GM21619 (cell line): Measurements from ENCODE around the gene PRCP.

Experiments
- ATAC-seq: cut with Tn5 transposase; IDR thresholded peaks from one replicate; pipeline ENCODE4 v1.9.1; 2021; ENCODE audit not compliant: unreplicated experiment

Gene PRCP

DNA sequence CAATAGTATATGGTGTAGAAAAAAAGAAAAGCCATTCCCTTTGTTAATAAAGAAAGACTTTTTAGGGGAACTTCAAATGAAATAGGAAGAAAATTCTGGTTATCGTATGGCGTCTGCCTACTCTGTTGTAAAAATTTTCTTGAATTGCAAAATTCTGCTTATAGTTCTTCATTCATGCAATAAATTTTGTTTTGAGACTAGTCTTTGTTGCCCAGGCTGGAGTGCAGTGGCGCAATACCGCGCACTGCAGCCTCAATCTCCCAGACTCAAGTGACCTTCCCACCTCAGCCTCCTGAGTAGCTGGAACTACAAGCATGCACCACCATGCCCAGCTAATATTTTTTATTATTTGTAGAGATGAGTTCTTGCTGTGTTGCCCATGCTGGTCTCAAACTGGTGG lies 7.1 kb upstream of the PRCP start:
- ATAC-seq = no peak

DNA sequence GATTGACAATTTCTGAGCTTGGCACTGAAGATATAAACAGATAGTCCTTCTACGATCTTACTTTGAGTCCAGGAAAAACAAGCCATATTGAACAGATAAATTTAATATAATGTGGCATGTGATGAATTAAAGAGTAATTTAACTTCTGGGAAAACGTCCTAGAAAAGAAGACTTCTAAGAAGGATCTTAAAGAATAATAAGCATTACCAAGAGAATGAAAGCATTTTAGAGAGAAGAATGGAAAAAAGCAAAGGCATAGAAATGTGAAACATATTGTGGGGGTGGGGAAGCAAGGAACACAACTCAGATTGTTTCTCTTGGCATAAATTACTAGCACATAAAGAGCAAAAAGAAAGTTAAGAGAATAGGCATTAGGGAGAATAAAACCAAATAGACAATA lies 6.7 kb upstream of the PRCP start:
- no peak for ATAC-seq

GRCh38 chr11:82906236-82906635 lies 6.0 kb upstream of the PRCP start:
- no peak for ATAC-seq

GRCh38 chr11:82903843-82904586 lies 3.8 kb upstream of the PRCP start:
- ATAC-seq = no peak

- no peak for ATAC-seq
These were observed 2.6 kb upstream of the PRCP start for GRCh38 chr11:82902880-82903279.

DNA sequence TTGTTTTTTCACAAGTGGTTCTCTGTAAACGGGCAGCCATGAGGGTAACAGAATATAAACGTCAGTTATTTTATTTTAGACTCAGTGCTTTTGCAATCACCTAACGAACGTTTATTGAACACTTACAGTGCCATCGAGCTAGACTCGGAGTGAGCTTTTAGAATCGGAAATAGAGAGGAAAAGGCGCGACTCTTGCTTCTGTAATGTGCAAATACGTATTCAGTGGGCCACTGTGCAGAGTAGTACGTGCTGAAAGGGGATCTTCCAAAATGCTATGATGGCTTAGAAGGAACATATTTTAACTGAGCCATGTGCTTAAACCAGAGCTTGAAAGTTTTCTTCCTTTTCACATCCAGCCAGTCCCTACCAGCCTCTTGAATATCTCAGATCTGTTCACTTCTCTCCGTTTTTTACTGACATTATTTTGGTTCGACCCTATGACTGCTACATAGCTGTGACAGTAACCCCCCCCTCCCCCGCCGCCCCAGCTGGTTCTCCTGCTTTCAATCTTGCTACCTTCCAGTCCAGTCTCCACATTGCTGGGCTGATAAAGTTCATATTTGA lies 1.8 kb upstream of the PRCP start:
- ATAC-seq = no peak

DNA sequence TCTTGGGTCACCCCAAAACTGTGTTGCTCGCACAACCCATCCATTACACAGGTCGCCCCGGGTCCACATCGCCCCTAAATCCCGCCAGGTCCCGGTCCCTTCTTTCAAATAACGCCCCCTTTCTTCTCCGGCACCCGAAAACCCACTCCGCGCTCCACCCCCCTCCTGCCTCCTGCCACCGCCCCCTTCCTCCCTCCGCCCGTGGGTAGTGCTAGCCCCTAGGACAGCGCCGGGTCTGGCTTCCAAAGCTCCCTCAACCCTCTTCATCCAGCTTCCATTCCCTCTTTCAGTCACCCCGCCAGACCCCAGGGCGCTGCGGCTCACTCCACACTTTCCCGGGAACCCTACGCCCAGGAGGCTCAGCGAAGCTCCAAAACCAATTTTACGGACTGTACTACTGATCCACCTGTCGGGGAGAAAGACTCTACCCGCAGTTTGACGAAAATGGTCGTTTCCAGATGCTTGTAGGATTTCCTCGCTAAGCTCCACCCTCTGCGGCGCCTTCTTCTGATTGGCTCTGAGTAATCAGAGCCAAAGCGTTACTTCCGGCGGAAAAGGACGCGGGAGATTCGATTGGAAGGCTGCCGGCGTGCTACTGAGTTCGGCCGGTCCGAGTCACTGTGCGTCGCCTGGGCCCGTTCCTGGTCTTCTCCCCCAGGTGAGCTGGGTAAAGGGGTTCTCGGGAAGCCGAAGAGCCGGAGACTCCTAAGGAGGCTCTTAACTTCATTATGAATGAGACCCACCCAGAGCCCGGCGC lies 1.1 kb upstream of the PRCP start, which contains the start of gene DDIAS:
TSS of gene DDIAS (plus strand) at position 572 of the 757 bp plus-strand sequence. CDS start 13,003 bp downstream, outside the sequence.
- ATAC-seq = peak; percentile 71

DNA sequence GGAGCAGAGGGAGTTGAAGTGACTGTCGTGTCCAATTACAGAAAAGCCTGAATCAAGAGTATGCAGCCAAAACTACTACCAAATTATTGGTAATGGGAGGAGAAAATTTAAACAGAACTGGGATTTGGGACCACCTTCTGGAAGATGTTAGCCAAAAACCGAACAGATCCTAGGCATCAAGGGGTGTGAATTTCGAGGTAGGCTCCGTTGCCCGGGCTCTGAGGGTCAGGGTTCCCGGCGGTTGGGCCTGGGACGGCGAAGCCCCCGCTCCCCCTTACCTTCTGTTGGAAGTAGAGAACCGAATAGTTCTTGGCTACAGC lies 313 bp downstream of the PRCP start:
- ATAC-seq = no peak

DNA sequence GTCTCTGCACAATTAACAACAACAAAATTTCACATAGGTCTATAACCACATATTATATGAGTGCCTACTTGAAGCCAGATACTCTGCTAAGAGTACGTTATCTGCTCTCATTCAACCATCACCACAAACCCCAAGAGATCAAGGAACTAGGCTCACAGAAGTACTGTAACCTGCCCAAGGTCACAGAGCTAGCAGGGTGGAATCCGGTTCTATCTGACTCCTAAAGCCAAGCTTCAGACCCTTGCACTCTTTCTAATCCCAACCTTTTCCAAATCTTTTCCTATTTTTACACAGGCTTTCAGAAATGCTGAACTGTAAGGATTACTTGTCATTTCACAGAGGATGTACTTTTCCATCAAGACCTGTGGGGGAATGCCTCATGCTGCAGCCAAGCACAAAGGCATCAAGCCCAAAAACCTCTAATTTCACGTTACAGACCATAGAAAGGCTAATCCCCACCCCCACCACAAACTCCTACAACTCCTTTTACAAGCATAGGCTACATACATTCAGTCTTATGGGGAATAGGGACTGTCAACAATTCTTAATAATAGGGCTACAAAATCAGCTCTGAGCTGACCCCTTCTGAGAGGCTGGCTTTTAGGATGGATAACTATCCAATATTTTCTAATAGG lies 927 bp downstream of the PRCP start:
- no peak for ATAC-seq

GRCh38 chr11:82898241-82898640 lies 2.0 kb downstream of the PRCP start:
- ATAC-seq = no peak

DNA sequence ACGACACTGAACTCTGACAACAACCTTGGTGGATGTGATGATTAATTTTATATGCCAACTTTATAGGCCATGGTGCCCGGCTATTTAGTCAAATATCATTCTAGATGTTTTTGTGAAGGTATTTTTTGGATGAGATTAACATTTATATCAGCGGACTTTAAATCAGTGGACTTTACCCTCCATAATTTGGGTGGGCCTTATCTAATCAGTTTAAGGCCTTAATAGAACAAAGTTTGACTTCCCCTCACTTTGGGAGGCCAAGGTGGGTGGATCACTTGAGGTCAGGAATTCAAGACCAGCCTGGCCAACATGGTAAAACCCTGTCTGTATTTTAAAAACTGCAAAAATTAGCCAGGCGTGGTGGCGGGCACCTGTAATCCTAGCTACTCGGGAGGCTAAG lies 4.0 kb downstream of the PRCP start:
- ATAC-seq = no peak

DNA sequence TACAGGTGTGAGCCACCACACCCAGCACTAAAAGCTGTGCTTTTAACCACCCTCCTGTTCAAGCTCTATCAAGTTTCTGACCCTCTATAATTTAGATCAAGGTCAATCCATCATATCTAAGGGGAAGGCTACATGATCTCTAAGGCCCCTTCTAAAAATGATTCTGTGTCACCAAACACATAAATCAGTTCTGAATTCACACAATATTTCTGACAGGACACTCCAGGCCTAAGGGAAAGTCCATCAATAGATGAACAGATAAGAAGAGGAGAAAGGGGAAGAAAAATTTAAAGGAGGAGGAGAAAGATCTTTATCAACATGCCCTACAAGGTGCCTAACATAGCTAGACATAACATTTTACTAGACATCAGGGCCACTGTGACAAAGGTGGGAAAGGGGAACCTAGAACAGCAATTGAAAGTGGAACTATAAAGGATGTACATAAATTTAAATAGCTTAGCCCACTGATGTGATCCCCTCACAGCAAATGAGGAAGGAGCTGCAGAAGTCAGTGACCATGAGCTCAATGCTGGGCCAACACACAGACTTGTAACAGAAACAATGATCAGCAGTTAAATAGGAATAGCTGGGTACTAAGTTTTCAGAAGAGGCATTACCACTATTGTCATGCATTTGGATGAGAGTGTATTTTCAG lies 4.7 kb downstream of the PRCP start:
- peak; percentile 21 for ATAC-seq

GRCh38 chr11:82892611-82893169 lies 7.5 kb downstream of the PRCP start:
- no peak for ATAC-seq

GRCh38 chr11:82890936-82891335 lies 9.3 kb downstream of the PRCP start:
- ATAC-seq = no peak

DNA sequence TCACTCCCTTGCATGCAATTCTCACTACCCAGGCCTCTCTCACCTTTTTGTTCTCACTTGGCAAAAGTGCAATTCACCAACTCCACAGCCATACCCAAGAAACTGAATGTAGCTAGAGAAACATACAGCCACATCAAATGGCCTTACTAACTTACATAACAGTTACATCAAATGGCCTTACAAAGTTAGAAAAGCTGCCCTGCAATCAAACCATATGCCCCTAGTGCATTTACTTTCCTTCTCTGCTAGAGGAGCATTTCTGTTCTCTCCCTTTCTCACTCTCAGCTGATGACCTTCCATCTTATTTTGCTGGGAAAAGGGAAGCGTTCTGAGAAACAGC lies 10.3 kb downstream of the PRCP start:
- no peak for ATAC-seq

GRCh38 chr11:82889133-82890001 lies 10.9 kb downstream of the PRCP start:
- no peak for ATAC-seq

GRCh38 chr11:82883853-82884252 lies 16.4 kb downstream of the PRCP start:
- no peak for ATAC-seq

DNA sequence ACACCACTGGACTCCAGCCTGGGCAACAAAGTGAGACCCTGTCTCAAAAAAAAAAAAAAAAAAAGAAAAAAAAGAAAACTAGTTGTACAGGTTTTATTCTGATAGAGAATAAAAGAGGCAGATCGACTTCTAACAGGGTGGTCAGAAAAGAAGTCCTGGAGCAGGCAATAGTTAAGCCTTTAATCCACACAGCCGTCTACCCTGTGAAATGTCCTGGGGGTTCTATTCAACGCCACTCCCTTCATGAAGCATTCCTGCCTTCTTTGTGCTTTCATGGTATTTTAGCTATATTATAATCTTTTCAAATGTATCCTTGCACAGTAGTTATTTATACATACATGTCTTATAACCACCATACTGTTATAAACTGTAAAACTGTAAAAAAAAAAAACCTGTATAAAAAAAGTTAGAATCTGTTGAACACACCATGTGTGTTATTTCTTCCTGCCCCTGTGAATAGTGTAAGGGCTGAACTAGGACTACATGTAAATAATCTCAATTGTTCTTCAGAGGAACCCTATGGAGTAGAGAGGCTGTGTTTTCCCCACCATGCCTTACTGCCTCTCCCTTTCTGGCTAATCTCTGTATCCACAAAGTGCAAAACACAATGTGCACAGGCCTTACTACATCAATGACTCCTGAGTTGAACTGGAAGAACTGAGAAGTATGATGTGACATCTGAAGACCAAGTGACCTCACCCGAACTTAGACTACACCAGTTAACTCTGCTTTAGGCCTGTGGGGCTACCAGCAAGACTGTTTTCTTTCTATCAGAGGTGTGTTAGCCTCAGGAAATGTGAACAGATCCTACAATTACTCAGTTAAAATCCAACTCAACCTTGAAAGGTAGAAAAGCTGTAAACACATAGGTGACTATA lies 25.3 kb downstream of the PRCP start:
- no peak for ATAC-seq

DNA sequence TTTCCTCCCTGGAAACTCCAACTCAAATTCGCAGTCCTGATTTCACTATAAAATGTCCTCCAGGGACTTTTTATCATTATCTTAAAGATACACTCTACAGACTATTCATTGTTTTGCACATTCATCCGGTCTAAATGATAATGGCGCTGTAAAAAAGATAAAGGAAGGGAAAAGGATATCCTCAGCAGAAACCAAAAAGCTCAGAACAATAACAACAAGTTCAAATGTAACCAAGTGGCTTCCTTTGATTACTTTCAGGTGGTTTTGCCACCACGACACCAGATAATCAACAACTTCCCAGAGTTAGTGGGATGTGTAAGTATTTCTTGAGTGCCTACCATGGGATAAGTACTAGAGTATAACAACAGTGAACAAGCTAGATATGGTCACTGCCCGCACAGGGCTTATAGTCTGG lies 26.3 kb downstream of the PRCP start:
- ATAC-seq = no peak
